ENCODE measurements around the gene EDDM13.

GRCh38 chr19:56317749-56318148 lies 45.2 kb downstream of the EDDM13 start:
- TF ChIP-seq CTCF (IDR thresholded peaks at IDR 0.05) (no peak), POLR2A (IDR thresholded peaks at IDR 0.05) (no peak)

All from right lobe of liver (tissue), 4 donors.